WTC11 (cell line): Measurements from ENCODE around the gene COL5A1. TPM values are rescaled to one million over a fixed set of nuclear protein-coding genes. Genes with fewer than 3 reads are reported as not detected.

Experiments used
- ATAC-seq: fragments of 200-7000 bp; cut with Tn5 transposase; 2 replicates; pipeline ENCODE4 v1.10.0; 2021; ENCODE audit warnings: mild to moderate bottlenecking, moderate library complexity
- CTCF ChIA-PET: fragments of 300-600 bp; sonication (Branson Sonifier 250); formaldehyde crosslinking; loops from one replicate; lab custom pipeline; 2021; ENCODE audit warnings: antibody characterized with exemption; lab: Charles Lee
- POLR2A ChIA-PET: fragments of 350-600 bp; sonication (Branson Sonifier 250); formaldehyde crosslinking; loops from one replicate; lab custom pipeline; 2021; ENCODE audit warnings: antibody characterized with exemption; lab: Charles Lee
- DNase-seq: peaks from one replicate; pipeline ENCODE4 v3.0.0; 2021; ENCODE audit warnings: low spot score
- H3K27ac Mint-ChIP-seq: 2 replicates; pipeline ENCODE4 v1.8.0; 2021; ENCODE audit warnings: mixed read lengths
- H3K27me3 Mint-ChIP-seq: 2 replicates; pipeline ENCODE4 v1.8.0; 2021; ENCODE audit warnings: low read depth, mild to moderate bottlenecking, moderate library complexity, mixed read lengths
- H3K36me3 Mint-ChIP-seq: 2 replicates; pipeline ENCODE4 v1.8.0; 2021; ENCODE audit warnings: mixed read lengths
- H3K4me1 Mint-ChIP-seq: 2 replicates; pipeline ENCODE4 v1.8.0; 2022; ENCODE audit warnings: mixed read lengths
- H3K4me3 Mint-ChIP-seq: 2 replicates; pipeline ENCODE4 v1.8.0; 2021; ENCODE audit warnings: mild to moderate bottlenecking, moderate library complexity, mixed read lengths
- H3K9me3 Mint-ChIP-seq: 2 replicates; pipeline ENCODE4 v1.8.0; 2021; ENCODE audit warnings: mixed read lengths
- AR ChIP-seq: fragments of 250-450 bp; sonication (Bioruptor Pico); IDR thresholded peaks from 2 replicates; pipeline ENCODE4 v1.9.0; 2021; ENCODE audit warnings: mild to moderate bottlenecking
- ETV6 ChIP-seq: sonication (generic); formaldehyde crosslinking; IDR thresholded peaks from 2 replicates; pipeline ENCODE4 v1.8.1; 2022; ENCODE audit warnings: mild to moderate bottlenecking, missing genetic modification reagents
- GRHL2 ChIP-seq: fragments of 250-450 bp; sonication (Bioruptor Pico); IDR thresholded peaks from 2 replicates; pipeline ENCODE4 v1.8.0; 2022; ENCODE audit warnings: mild to moderate bottlenecking, moderate library complexity; ENCODE audit not compliant: insufficient replicate concordance, severe bottlenecking
- KAT7 ChIP-seq: sonication (generic); formaldehyde crosslinking; IDR thresholded peaks from 2 replicates; pipeline ENCODE4 v1.8.1; 2023; ENCODE audit warnings: missing genetic modification reagents, mild to moderate bottlenecking, borderline replicate concordance
- NFE2L1 ChIP-seq: sonication (generic); formaldehyde crosslinking; IDR thresholded peaks from 2 replicates; pipeline ENCODE4 v1.8.1; 2023; ENCODE audit warnings: missing genetic modification reagents
- NR2C2 ChIP-seq: sonication (generic); formaldehyde crosslinking; IDR thresholded peaks from 2 replicates; pipeline ENCODE4 v1.8.0; 2022; ENCODE audit warnings: mild to moderate bottlenecking, missing genetic modification reagents
- NR3C1 ChIP-seq: sonication (generic); formaldehyde crosslinking; conservative IDR thresholded peaks from 2 replicates; pipeline ENCODE4 v1.8.1; 2023; ENCODE audit warnings: low read depth, mild to moderate bottlenecking, missing genetic modification reagents
- OVOL2 ChIP-seq: fragments of 250-450 bp; sonication (Bioruptor Pico); IDR thresholded peaks from 2 replicates; pipeline ENCODE4 v1.9.0; 2021; ENCODE audit warnings: mild to moderate bottlenecking, borderline replicate concordance
- PRDM15 ChIP-seq: sonication (generic); formaldehyde crosslinking; IDR thresholded peaks from 2 replicates; pipeline ENCODE4 v1.8.0; 2022; ENCODE audit warnings: missing genetic modification reagents
- RORB ChIP-seq: fragments of 250-450 bp; sonication (Bioruptor Pico); IDR thresholded peaks from 2 replicates; pipeline ENCODE4 v1.9.0; 2021; ENCODE audit warnings: mild to moderate bottlenecking
- SMAD3 ChIP-seq: sonication (generic); formaldehyde crosslinking; IDR thresholded peaks from 2 replicates; pipeline ENCODE4 v1.8.0; 2022; ENCODE audit warnings: missing genetic modification reagents, mild to moderate bottlenecking, borderline replicate concordance
- STAT6 ChIP-seq: sonication (generic); formaldehyde crosslinking; conservative IDR thresholded peaks from 2 replicates; pipeline ENCODE4 v1.8.1; 2023; ENCODE audit warnings: mild to moderate bottlenecking, low read depth, missing genetic modification reagents, moderate library complexity
- TEAD4 ChIP-seq: sonication (generic); formaldehyde crosslinking; IDR thresholded peaks from 2 replicates; pipeline ENCODE4 v1.8.0; 2022; ENCODE audit warnings: mild to moderate bottlenecking, missing genetic modification reagents
- TP53 ChIP-seq: sonication (generic); formaldehyde crosslinking; IDR thresholded peaks from 2 replicates; pipeline ENCODE4 v1.8.1; 2023; ENCODE audit warnings: mild to moderate bottlenecking, missing genetic modification reagents
- ZNF138 ChIP-seq: sonication (generic); formaldehyde crosslinking; conservative IDR thresholded peaks from 2 replicates; pipeline ENCODE4 v1.8.1; 2022; ENCODE audit warnings: mild to moderate bottlenecking, moderate library complexity, missing genetic modification reagents
- total RNA-seq: library from RNA; stranded (reverse); gene quantifications from 3 replicates; pipeline ENCODE4 v1.2.3, GENCODE V29; 2021
- TF ChIP-seq, protein P1 (sequence below): fragments of 250-450 bp; sonication (Bioruptor Pico); IDR thresholded peaks from 2 replicates; pipeline ENCODE4 v1.9.0; 2021; ENCODE audit warnings: moderate library complexity, mild to moderate bottlenecking, inconsistent platforms, borderline replicate concordance
- TF ChIP-seq, protein P2 (sequence below): sonication (generic); formaldehyde crosslinking; IDR thresholded peaks from 2 replicates; pipeline ENCODE4 v1.8.1; 2023; ENCODE audit warnings: mild to moderate bottlenecking, missing genetic modification reagents, moderate library complexity
- TF ChIP-seq, protein P3 (sequence below): fragments of 250-450 bp; sonication (Bioruptor Pico); IDR thresholded peaks from 2 replicates; pipeline ENCODE4 v2.1.2; 2022; ENCODE audit warnings: mild to moderate bottlenecking, moderate library complexity
- TF ChIP-seq, protein P4 (sequence below): sonication (generic); formaldehyde crosslinking; IDR thresholded peaks from 2 replicates; pipeline ENCODE4 v1.8.1; 2022; ENCODE audit warnings: low read depth, missing genetic modification reagents, borderline replicate concordance

COL5A1 gene
- total RNA-seq, 1 experiment from 2014 or later: 13.5 TPM

- TF ChIP-seq GRHL2 (CRISPR knock-in tag) (no peak), NR2C2 (no peak), SMAD3 (CRISPR knock-in tag) (no peak), STAT6 (CRISPR knock-in tag) (no peak)
These were observed 38.8 kb upstream of the COL5A1 start (continued) for GRCh38 chr9:134602547-134603362.

GRCh38 chr9:134604834-134605233 lies 36.8 kb upstream of the COL5A1 start:
- no peak overlapping the region for H3K4me3 Mint-ChIP-seq
- CTCF ChIA-PET: no interaction called here
- no peak for ATAC-seq
- no peak for TF ChIP-seq NR3C1
- no peak for TF ChIP-seq OVOL2 (CRISPR knock-in tag)
- TF ChIP-seq TEAD4 (CRISPR knock-in tag): no peak
- no peak for TF ChIP-seq KAT7 (CRISPR knock-in tag)
- TF ChIP-seq ETV6 (CRISPR knock-in tag): no peak
- TF ChIP-seq, protein P1, sequence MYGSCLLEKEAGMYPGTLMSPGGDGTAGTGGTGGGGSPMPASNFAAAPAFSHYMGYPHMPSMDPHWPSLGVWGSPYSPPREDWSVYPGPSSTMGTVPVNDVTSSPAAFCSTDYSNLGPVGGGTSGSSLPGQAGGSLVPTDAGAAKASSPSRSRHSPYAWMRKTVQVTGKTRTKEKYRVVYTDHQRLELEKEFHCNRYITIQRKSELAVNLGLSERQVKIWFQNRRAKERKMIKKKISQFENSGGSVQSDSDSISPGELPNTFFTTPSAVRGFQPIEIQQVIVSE (CRISPR knock-in tag): no peak
- no peak for TF ChIP-seq ZNF138 (CRISPR knock-in tag)
- no peak for TF ChIP-seq TP53 (CRISPR knock-in tag)
- no peak for TF ChIP-seq PRDM15
- TF ChIP-seq NFE2L1 (CRISPR knock-in tag): no peak
- TF ChIP-seq, protein P2, sequence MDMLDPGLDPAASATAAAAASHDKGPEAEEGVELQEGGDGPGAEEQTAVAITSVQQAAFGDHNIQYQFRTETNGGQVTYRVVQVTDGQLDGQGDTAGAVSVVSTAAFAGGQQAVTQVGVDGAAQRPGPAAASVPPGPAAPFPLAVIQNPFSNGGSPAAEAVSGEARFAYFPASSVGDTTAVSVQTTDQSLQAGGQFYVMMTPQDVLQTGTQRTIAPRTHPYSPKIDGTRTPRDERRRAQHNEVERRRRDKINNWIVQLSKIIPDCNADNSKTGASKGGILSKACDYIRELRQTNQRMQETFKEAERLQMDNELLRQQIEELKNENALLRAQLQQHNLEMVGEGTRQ (CRISPR knock-in tag): no peak
- TF ChIP-seq, protein P3, sequence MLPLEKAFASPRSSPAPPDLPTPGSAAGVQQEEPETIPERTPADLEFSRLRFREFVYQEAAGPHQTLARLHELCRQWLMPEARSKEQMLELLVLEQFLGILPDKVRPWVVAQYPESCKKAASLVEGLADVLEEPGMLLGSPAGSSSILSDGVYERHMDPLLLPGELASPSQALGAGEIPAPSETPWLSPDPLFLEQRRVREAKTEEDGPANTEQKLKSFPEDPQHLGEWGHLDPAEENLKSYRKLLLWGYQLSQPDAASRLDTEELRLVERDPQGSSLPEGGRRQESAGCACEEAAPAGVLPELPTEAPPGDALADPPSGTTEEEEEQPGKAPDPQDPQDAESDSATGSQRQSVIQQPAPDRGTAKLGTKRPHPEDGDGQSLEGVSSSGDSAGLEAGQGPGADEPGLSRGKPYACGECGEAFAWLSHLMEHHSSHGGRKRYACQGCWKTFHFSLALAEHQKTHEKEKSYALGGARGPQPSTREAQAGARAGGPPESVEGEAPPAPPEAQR (CRISPR knock-in tag): no peak
- no peak for TF ChIP-seq NR2C2
- TF ChIP-seq AR (CRISPR knock-in tag): no peak
- no peak for TF ChIP-seq RORB (CRISPR knock-in tag)
- TF ChIP-seq, protein P4, sequence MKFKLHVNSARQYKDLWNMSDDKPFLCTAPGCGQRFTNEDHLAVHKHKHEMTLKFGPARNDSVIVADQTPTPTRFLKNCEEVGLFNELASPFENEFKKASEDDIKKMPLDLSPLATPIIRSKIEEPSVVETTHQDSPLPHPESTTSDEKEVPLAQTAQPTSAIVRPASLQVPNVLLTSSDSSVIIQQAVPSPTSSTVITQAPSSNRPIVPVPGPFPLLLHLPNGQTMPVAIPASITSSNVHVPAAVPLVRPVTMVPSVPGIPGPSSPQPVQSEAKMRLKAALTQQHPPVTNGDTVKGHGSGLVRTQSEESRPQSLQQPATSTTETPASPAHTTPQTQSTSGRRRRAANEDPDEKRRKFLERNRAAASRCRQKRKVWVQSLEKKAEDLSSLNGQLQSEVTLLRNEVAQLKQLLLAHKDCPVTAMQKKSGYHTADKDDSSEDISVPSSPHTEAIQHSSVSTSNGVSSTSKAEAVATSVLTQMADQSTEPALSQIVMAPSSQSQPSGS: no peak
- TF ChIP-seq, all 79 proteins: peak for 0
- no peak for DNase-seq
- Mint-ChIP-seq H3K4me1 (no peaks in the 10 kb centered on the region), H3K36me3 (no peaks in the 10 kb centered on the region), H3K9me3 (no peaks in the 10 kb centered on the region), H3K27ac (no peak overlapping the region), H3K27me3 (no peaks in the 10 kb centered on the region)
- POLR2A ChIA-PET: no interaction called here
